NCI-H2196 treated with DMSO at 0.1 percent for 48 hours (cell line): ENCODE results near the gene CELF6.
"Not testable (repeated sequence)": the region's sequence is repeated elsewhere in the genome, so short reads cannot be mapped to it uniquely, and the experiment has no call there.

Experiments used
- DNase-seq: peaks from one replicate; lab custom pipeline; 2025; ENCODE audit not compliant: unreplicated experiment; lab: John Stamatoyannopoulos, UW

Gene CELF6

GRCh38 chr15:72318408-72318942 is 1.5 kb downstream of the CELF6 start:
- peak; percentile 10 for DNase-seq

DNA sequence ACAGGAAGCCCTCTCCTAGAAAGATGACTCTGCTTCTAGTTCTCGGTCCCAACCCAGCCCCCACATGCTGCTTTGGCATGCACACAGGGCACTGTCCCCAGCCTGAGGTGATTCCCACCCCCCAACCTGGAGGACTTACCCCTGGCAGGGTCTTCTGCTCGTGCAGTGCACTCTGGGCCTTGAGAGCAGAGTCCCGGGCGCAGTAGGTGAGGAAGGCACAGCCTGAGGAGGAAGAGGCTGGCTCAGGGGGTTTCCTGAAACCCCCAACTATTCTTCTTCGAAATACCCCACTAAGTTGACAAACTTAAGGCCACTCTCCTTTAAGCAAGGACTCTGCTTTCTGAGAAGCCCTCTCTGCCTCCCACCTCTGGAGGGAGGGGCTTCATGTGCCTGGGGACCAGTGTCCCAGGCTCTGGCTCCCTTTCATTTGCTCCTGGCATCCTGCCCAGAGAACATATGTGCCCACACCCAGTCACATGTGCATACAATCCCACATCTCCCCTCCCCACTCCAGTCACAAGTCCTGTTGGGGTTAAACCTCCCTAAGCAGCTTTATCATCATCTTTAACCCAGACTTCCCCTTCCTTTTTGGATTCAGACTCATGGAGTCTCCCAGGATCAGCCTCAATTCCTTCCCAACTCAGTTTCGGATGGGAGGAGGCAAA is 4.1 kb downstream of the CELF6 start:
- no peak for DNase-seq

GRCh38 chr15:72313881-72314280 is 6.1 kb downstream of the CELF6 start:
- DNase-seq: no peak

DNA sequence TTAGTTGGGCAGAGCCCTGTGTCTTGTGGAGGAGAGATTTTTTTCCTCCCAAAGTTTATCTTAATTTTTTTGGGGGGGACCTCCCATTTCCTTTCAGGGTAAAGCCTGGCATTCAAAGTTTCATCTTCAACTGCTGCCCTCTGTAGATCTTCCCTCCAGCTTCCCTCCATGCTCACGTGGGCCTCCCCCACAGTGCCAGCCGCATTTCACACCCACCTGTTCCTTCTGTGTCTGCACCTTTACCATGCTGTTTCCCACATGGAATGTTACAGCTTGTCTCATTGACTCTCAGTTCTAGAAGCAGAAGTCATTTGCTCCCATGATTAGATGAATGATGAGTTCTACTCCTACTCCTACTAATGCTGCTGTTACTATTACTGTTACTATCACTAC is 6.5 kb downstream of the CELF6 start:
- no peak for DNase-seq

DNA sequence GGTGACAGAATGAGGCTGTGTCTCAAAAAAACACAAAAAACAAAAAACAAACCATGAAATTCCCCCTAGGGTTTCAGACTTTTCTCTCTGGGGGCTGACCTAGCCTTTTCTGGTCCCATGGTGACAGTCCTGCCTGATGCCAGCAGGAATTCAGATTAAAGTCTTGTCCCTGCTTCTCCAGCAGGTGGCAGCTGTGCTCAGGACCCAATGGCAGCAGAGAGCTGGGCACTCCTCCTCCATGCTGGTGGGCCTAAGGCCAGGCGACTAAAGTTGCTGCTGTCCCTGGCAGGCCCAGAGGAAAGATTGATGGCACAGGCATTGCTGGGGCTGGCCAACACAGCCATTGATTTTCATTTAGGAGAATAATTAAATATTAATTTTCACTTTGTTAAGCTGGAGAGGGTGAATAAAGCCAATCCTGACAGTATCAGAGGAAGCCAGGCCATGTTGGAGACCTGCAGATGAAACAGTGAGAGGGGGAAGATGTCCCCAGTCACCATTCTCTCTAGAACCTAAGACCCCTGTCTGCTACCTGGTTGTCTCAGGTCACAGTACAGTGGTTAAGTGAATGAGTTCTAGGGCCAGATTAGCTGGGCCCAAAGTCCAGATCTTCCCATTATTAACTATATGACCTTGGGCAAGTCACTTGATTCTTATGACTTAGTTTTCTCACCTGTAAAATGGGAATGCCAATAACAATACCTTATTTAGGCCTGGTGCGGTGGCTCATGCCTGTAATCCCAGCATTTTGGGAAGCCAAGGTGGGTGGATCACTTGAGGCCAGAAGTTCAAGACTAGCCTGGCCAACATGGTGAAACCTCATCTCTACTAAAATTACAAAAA is 7.1 kb downstream of the CELF6 start:
- DNase-seq: peak; percentile 46

- no peak for DNase-seq
These were observed 12.9 kb downstream of the CELF6 start for GRCh38 chr15:72307026-72307425.

DNA sequence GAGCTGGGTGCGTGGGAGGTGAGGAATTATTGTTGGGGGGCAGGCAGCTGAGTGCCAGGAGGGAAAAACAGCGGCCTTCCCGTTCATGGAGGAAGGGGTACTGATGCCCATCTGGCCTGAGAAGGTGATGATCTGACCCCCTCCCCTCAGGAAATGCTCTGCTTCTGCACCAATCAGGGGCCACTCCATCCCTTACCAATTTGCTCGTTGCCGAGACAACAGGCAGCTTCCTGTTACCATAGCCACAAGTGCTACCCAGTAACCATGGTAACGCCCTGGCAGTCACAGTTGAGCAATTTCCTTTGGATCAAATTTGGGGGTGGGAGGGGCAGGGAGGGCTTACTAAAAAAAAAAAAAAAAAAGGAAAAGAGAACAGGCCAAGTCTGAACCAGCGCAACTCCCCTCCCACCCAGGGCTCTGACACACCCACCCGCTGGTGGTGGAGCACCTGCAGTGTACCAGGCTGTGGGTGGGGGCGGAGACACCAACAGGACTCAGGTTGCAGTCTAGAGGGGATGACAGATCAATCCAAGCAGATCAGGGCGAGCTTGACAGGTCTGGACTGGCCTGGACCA is 13.7 kb downstream of the CELF6 start:
- DNase-seq: peak; percentile 13

DNA sequence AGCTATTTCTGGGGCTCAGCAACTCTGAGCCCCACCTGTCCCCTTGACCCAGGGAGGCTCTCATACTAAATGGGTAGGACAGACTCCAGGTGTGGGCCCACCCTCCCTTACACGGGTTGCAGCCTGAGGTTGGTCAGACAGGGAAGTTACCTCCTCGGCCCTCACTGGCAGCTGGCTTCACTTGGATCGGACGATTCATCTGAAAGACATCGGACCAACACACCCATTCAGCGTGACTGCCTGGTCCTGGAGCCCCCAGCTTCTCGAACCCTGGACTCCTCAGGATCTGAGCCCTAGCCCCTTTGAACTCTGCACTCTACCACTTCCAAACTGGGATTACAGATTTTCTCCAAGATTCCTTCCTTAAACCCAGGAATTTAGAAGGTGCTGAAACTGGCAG is 15.4 kb downstream of the CELF6 start:
- DNase-seq: no peak

- no peak for DNase-seq
These were observed 17.0 kb downstream of the CELF6 start for GRCh38 chr15:72302955-72303354.

DNA sequence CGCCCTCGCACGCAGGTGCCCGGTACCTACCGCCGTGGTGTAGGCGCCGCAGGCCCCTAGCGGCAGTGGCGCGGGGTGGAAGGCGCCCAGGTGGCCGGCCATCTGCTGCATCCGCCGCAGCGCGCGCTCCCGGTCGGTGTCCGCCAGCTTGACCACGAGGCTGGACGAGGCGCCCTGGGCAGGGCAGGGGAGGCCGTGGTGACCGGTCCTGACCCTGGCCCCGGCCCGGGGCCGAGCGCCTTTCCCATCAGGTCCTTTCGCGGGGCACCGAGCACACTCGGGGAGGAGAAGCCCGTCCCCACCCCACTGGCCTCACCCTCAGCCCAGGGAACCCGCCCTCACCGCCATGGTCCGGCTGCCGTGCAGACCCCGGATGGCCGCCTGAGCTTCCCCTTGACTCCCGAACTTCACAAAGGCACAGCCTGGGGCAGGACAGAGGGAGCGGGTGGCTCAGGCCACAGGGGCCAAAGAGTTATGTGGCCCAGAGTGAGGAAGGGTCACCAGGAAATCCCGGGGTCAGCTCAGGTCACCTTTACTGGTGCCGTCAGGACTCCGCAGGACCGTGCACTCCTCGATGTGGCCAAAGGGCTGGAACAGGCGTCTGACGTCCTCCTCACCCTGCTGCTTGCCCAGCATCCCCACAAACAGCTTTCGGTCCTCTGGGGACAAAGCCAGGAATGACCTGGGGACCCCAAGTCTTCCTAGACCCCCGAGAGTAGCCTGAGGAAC is 30.2 kb downstream of the CELF6 start:
- DNase-seq: no peak

DNA sequence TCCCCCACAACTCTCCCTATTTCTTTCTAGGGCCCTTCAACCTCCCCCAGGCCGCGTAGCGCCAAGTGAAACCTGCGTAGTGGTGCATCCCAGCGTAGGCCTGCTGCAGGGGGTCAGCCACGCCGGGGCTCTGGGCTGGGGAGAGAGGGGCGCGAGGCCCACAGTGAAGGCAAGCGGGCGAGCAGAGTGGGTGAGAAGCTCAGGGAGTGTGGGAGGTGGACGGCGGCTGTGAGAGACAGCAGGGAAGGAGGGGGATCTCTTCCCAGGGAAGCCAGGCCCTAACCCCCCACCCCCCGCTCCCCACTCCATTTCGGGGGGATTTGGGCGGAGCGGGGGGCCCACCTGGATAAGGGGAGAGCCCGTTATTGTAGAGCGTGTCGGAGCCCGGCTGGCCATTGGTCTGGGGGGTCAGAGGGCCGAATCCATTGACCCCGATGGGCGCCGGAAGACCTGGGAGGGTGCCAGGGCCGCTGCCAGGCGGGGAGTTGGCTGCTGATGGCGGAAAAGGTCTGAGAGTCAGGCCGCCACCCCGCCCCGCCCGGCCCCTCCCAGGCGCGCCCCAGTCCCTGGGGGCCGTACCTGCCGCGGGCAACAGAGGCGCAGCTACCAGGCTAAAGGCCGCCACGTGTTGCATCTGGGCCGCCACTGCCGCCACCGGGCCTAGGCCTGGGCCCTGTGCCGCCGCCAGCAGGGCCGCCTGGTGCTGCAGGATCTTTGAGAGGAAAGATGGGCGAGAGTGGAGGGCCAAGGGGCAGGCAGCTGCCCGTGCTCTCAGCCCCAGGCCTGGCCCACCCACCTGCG is 31.0 kb downstream of the CELF6 start:
- DNase-seq: no peak

DNA sequence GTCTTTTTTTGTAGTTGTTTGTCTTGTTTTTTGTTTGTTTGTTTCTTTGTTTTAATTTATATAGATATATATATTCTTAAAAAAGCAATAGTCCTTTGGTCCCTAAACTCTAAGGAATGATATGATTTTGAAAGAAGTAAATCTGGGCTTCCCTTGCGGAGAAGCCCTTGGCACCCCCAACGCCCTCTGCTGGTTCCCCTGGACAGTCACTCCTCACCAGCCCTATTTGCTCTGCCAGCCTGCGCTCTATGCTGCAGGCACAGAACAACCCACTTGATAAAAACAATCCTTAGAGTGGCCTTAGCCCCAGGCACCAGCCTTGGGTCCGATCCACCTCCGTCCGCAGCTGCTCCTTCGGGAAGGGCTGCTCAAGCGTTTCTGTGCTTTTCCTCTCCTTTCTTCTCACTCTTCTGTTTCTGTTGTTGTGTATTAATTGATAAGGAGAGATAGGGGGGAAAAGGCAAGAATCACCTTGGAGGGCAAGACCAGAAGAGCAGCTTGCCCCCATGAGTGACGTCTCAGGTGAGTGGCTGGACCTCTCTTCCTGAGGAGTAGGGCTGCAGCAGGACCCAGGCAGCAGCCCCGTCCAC is 33.9 kb downstream of the CELF6 start:
- DNase-seq: no peak

DNA sequence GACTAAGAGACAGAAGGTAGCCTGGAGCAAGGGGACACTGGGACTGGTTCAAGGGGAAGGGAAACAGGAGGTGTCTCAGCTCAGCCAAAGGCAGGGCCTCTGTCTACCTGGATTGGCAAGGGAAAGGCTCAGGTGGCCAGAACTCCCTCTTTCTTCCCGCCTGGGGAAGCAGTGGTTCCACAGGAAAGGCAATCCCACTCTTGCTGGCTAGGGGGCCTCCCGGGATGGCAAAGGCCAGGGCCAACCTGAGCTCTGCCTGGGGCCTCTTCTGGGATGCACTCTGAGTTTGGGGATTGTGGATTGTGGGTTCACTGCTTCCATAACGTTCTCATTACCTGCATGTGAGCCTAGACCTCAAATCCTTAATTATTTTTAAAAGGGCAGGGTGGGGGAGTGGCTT is 34.6 kb downstream of the CELF6 start:
- no peak for DNase-seq

- DNase-seq: no peak
These were observed 35.2 kb downstream of the CELF6 start for GRCh38 chr15:72284781-72285180.

- DNase-seq: no peak
These were observed 38.2 kb downstream of the CELF6 start for GRCh38 chr15:72281713-72282112.

- DNase-seq: no peak
These were observed 39.2 kb downstream of the CELF6 start for GRCh38 chr15:72280751-72281150.

DNA sequence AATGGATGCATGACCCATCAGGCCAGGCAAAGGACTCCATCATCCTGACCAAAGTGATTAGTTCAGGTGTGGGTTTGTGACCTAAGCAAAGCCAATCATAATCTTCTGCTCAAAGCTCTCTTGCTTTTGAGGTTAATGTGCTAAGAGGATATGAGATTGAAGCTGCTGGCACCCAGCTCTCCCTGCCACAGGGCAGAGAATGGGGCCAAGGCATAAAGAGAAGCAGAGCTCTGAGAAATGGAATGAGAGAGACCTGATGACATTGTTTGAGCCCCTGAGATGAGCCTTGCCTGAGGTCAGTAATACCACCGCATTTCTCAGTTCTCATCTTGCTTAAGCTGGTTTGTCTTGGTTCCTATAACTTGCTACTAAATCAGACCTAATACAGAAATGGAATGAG is 41.2 kb downstream of the CELF6 start:
- no peak for DNase-seq

- DNase-seq: no peak
These were observed 43.6 kb downstream of the CELF6 start for GRCh38 chr15:72276326-72276700.

- DNase-seq: not testable (repeated sequence)
These were observed 44.2 kb downstream of the CELF6 start for GRCh38 chr15:72275635-72276325.

GRCh38 chr15:72272997-72273352 is 47.0 kb downstream of the CELF6 start:
- no peak for DNase-seq
